Stimulated activated CD8-positive, alpha-beta memory T cell treated with anti-CD3 and anti-CD28 coated beads, Interleukin-12 subunit alpha, Interleukin-12 subunit beta, amount 100 ng/mL, for 4 hours (primary cell): ENCODE measurements around the gene KPTN.

Experiments
- DNase-seq: peaks from one replicate; pipeline ENCODE4 v3.0.0-alpha.2; 2020; ENCODE audit warnings: low read depth

Gene KPTN

DNA sequence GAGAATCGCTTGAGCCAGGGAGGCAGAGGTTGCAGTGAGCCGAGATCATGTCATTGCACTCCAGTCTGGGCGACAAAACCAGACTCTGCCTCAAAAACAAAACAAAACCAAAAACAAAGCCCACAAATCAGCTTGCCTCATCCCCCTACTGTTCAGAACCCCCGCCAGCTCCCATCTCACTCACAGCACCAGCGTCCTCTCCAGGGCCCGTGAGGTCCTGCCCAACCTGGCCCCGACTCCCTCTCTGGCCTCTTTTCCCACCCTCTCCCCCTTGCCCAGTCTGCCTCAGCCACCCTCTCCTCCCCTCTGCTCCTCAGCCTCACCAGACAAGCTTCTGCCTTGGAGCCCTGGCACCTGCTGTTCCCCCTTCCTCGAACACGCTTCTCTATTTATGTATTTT is 16.1 kb downstream of the KPTN start:
- no peak for DNase-seq

DNA sequence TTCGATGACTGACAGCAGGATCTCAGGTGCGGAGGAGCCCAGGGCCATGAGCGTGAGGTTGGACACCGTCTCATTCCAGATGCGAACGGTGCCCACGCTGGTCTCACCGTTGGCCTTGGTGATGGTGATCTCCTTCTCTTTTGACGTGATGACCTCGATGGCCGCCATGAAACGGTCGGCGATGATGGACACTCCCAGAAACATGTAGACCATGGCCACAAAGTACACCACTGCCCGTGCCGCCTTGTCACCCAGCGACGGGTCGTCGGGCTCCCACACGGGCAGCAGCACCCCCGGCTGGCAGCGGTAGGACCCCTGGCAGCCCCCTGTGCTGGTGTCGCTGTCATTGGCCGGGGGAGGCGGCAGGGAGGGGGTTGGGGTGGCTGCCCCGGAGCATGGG is 18.1 kb downstream of the KPTN start:
- no peak for DNase-seq

DNA sequence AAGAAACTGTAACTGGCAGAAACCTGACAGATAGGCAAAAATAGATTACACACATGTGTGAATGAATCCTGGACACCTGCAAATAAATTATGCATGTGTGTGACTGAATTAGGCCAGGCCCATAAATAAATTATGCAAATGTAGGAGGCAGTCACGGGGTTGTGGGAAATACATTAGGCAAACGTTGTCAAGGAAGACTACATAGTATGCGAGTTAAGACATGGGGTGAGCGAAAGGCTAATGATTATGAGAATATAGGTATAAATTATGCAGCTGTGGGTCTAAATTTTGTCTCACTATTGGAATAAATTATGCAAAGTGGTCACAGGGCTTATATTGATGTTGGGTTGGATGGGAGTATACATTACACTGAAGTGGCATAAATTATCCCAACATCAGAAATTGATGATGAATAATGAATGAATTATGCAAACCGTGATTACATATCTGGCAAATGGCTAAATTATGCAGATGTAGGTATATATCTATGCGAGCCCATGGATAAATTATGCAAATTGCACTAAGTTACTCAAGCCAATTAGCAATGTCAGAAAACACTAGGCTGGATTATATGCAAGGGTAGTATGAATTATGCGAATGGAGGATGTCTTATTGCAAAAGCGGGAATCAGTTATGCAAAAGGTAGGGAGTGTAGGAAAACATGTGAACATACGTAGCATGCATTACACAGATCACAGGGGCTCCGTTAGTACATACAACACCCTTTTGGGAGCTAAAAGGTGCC is 19.2 kb downstream of the KPTN start:
- no peak for DNase-seq

DNA sequence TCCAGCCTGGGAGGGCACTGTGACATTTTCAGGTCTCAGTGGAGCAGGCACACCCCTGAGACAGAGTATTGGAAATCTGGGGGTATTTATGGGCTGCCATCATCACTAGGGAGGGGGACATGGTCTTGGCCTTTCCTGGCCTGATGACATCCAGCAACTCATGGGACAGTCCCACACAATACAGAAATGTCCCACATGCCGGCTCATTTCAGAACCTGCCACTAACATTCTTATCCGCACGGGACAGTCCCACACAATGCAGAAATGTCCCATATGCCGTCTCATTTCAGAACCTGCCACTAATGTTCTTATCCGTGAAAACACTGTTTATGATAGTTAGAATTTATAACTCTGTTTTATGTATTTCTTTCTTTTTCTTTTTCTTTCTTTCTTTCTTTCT is 22.1 kb downstream of the KPTN start:
- DNase-seq: no peak

DNA sequence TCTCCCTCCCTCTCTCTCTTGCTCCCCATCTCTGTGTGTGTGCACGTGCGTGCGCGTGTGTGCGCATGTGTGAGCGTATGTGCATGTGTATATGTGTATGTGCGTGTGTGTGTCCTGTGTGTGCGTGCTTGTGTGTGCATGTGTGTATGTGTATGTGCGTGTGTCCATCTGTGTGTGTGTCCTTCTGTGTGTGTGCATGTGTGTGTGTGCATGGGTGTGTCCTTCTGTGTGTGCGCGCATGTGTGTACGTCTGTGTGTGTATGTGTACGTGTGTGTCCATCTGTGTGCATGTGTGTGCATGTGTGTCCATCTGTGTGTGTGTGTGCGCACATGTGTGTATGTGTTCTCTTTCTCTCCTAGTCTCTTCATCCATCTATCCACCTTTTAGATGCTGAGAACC is 24.5 kb downstream of the KPTN start:
- no peak for DNase-seq

DNA sequence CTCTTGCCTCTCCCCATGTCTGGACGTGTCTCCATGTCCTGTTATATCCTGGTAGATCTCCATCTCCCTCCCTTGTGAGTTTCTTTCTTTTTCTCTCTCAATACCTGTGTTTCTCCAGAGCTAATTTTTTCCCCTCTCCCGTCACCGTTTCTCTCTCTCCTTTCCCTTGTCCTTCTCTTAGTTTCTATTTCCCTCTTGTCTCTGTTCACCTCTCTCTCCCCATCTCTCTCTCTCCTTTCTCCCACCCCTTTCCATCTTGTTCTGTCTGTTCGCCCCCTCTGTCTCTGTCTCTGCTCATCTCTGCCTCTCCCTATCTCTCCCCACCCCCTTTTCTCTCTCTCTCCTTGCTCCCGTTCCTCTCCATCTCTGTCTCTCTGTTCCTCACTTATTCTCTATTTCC is 25.3 kb downstream of the KPTN start:
- no peak for DNase-seq

DNA sequence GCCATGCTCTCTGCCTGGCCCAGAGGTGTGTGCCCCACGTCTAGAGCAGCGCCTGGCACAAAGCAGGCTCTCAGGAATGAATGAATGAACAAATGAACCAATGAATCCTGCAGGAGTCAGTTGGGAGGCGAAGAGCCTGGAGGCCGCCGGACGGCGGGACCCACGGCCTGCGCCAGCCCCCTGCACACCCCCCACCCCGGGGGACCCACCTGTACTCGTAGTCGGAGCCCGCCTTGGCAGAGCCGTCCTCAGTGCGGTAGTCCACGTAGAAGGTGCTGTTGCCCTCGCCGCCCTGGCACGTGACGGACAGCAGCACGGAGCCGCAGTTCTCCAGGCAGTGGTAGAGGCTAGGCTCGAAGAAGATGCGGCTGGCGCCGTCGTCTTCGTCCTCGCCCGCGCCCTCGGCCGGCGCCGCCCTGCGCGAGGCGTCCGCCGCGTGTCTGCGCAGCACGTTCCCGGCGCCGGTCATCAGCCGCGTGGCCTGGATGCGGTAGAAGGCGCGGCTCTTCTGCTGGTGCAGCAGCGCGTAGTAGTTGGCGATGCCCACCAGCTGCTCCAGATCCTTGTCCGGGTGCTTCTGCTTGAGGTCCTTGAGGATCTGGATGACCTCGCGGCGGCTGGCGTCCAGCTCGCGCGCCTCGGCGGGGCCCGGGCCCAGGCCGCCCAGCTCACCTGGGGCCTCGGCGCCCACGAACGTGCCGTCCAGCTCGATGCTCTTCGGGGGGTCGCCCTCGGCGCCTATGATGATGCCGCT is 27.1 kb downstream of the KPTN start:
- DNase-seq: no peak

DNA sequence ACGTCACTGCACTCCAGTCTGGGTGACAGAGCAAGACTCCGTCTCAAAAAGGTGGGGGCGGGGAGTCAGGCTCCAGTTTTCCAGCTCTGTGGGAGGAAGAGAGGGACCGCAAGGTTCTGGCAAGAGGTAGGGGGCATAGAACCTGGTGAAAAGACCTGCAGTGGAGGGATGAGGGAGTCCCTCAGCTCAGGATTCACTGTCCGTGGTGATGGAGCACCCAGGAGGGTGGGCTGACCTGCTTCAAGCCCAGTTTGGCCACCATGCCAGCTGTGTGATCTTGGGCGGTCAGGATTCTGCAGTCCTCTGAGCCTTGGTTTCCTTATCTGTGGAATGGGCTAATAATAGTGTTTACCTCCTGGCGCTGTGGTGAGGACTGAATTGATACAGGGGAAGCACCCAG is 33.5 kb downstream of the KPTN start:
- no peak for DNase-seq

DNA sequence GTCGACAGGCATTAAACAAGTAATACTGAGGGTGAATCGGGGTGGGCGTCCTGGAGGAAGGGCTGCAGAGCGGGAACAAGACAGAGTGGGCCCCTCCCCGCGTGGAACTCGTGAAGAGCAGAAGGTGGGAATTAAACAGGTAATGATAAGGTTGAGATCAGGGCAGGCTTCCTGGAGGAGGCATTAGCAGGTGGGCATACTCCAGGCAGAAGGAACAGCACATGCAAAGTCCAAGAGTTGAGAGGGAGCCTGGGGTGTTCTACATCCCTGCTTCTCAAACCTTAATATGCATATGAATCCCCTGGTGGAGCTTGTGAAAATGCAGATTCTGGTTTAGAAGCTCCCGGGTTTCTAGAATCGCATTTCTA is 35.7 kb downstream of the KPTN start:
- DNase-seq: no peak

DNA sequence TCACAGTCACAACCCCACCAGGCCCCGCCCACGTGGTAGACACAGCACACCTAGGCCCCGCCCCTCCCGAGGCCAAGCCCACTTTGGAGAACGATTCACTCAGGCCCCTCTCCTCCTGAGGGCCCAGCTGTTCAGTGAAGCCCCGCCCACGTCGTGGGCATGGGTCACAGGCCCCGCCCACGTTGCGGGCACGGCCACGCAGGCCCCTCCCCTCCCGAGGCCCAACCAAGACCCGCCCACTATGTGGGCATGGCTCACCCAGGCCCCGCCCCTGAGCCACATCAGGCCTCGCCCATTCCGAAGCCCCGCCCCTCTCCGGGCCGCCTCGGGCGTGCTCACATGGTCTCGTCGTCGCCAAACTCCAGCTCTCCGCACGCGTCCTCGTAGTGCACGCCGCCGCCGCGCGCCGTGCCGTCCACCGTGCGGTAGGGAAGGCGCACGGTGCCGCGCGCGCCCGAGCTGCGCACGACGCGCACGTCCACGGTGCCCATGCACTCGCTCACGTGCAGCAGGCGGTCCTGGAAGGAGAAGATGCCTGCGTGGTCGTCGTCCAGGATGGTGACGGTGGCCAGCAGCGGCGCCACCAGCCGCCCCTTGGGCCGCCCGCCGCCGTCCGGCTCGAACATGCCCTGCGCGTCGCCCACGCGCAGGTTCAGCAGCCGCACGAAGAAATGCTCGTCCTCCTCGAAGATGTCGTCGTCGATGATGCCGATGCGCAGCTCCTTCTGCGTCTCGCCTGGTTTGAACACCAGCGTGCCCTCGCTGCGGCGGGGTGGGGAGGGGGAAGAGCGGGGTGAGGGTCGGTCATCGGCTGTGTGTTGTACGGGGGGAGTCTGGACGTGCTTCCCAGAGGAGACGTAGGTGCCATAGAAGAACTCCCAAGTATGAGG is 36.3 kb downstream of the KPTN start:
- no peak for DNase-seq

DNA sequence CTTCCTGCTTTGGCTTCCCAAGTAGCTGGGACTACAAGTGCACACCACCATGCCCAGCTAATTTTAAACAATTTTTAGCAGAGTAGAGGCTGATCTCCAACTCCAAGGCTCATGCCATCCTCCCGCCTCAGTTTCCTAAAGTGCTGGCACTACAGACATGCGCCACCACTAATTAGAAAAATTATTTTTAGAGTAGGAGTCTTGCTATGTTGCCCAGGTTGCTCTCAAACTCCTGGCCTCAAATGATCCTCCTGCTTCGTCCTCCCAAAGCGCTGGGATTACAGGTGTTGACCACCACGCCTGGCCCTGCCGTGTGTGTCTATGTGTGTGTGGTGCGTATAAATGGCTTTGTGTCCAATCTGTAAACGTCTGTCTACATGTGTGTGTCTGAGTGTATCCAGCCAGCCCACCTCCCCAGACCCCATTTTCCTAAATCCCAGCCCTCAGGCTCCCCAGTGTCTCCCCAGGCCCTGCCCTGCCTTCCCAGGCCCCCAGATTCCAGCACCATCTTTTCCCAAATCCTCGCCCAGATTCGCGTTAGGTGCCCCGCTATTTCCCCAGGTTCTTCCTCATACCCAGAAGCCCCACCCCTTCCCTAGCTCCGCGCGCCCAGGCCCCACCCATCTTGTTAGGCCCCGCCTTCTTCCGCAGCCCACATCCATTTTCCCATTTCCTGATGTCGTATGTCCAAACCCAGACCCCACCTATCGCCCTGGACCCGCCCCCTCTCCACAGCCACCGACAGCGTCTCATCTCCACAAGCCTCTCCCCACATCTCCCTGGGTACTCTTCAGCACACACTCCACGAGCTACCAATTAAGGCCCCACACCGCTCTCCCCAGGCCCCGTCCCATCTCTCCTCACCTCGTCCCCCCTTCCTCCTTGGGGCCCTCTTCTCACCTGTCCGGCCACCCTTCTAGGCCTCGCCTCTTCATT is 37.2 kb downstream of the KPTN start:
- DNase-seq: no peak

DNA sequence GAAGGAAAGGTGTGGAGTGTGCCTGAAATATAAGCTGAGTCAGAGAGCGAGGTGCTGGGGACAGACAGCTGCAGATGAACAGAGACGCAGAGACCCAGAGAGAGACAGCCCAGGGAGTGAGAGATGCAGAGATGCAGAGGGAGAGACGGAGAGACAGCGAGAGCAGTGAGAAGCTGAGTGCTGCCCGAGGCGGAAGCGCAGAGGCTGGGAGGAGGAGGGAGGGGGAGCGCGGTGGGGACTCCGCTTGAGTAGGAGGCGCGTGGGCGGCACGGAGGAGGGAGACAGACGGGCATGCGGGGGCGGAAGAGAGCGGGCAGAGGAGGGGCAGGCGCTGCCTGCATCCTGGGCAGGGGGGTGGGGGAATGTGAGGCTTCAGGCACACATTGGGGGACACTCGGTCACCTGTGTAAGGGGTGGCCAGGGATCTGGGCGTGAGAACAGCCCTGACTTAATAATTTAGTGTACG is 38.0 kb downstream of the KPTN start:
- peak; percentile 62 for DNase-seq

DNA sequence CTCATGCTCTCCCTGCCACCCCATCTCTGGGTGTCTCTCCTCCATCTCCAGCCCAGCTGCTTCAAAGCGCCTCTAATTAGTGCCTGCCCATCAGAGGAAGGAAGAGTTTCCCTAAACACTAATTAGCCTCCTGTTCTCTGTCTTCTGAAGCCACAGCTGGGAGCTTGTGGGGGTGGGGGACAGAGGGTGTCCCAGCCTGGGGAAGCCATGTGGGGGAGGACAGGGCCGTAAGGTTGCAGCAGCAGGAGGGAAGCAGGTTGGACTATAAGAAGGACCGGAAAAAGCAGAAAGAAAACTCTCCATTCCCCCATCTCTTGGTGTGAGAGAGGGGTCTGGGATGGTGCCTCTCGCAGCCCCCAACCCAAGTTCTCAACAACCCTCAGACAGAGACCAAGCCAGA is 38.5 kb downstream of the KPTN start:
- no peak for DNase-seq

DNA sequence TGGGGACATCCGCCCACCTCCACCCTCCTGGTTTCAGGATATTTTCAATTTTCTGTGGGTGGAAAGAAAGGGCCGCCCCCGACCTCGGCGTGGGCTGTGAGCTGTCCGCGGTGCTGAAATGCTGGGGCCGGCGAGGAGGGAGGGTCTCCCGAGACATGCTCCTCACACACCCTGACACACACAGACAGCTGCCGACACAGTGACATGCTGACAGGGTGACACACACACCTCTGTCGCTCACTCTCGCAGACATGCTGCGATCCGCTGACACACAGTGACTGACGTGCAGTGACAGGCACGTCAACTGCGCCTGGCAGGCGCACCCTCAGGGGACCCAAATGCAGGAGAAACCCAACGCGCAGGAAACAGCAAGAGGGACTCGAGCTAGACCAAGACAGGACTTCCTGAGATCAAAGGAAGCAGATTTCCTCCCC is 39.6 kb downstream of the KPTN start:
- no peak for DNase-seq

DNA sequence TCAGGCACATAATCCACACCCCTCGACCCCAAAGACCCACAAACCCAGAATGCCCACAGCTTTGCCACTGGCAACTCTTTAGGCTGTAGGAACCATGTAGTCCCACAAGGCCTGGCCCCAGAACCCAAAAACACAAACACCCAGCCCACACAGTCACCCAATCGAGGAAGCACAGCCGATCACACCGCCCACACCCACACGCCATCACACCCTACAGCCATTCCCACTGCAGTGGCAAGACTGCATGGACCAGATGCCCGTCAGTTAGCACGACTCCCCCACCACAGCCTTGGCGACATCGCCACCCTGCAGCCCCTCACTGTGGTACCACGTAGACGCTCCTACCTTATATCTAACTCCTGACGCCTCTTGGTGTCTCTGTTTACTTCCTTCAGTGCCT is 40.7 kb downstream of the KPTN start:
- no peak for DNase-seq

DNA sequence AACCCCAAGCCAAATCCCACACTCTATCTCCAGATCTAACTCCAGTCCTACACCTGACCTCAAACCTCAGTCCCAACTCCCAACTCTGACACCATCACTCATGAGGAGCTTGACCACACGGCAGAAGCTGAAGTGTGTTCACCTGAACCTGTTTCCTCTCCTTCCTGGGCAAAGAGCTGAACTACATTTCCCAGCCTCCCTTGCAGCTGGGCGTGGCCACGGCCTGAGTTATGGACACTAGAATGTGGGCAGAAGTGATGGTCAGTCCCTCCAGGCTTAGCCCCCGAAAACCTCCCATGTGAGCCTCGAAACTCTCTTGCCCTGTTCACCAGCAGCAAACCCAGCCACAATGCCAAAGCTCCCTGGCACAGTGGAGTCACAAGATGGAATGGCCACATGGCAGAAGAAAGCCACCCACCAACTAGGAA is 45.2 kb downstream of the KPTN start:
- no peak for DNase-seq

DNA sequence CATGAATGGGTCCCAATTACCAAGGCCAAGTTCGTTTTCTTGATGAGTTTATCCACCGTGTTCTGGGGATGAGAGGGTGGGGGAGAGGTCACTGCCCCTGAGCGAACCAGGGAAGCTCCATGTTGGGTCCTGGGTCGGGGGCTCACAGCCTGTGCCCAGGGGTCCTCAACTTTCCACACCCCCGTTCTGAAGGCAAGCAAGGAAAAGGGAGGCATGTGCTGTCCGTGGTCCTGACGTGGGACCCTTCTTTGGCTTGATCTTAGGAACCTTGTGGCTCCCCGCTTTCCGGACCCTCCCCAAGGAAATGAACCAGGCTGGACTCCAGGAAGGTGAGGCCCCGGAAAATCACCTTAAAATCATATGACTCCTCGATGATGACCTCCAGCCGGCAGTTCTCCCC is 46.5 kb downstream of the KPTN start:
- no peak for DNase-seq

DNA sequence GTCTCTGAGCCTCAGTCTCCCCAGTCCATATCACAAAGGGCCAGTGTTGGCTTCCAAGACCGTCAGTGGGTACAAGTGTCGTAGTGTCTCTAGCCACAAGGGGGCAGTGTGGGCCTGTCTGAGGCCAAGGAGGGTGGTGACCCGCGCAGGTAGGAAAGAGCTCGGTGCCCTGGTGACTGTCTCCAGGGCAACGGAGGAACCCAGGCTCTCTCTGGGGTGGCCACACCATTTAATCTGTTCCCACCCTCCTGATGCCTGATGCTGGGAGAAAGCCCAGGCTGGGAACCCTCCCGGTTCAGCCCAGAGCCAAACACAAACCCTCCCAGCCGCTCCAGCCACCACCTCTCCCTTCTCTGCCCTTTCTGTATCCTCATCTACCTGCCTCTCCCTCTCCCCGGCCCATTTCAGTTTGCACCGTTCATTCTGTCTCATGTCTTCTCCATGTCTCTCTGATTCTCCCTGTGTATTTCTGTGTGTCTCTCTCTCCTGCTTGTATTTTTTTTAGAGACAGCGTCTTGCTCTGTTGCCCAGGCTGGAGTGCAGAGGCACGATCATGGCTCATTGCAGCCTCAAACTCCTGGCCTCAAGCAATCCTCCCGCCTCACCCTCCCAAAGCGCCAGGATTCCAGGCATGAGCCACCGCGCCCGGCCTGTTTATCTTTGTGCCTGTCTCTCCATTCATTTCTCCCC is 47.2 kb downstream of the KPTN start:
- peak; percentile 63 for DNase-seq

DNA sequence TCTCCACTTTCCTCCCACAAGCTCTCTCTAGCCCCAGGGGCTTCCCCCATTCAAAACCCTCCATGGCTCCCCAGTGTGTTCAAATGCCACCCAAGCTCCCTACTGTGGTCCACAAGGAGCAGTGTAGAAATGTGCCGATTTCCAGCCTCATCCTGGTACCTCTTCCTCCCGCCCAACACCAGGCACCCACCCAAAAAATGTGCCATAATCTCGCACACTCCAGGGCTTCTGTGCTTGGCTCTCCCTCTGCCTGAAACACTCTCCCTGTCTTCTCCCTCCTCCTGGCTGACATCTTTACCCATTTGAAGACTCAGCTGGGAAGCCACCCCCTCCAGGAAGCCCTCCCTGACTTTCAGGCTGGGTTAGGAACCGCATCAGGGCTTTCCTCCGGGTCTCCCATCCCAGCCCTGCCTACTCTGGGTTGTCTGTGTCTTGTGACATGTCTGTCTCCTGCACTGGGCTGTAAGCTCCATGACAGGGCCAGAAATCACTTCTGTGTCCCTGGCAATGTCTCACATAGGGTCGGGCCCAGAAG is 48.1 kb downstream of the KPTN start:
- no peak for DNase-seq

DNA sequence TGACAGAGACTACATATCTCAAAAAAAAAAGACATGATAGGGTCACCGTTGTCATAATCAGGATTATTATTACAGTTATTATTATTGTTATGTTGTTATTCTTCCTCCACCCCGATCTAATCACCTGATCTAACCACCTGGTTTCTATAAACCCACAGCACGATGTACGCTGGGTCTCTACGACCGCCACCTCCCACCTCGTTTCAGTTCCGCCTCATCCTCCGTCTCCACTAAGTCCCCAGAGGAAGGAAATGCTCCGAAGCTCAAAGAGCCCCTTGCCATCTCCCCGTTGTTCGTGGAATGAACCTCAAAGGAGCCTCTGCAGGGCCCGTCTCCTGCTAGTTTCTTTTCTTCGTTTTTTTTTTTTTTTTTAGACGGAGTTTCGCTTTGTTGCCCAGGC is 48.8 kb downstream of the KPTN start:
- DNase-seq: no peak

DNA sequence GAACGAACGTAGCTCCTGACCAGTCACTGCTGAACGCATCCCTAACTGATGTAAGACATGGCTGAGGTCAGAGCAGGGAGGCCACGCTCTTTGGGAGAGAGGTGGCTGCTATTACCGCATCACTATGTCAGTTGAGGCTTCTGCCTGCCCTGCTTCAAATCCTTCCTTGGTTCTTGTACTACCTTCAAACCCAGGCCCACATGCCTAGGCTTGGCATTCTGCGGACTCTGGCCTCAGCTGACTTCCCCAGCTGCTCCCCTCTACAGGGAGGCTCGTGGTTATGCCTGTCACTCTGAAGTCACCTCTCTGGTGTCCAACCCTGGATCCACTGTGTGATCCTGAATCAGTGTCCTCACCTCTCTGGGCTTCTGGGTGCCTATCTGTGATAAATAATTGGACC is 49.9 kb downstream of the KPTN start:
- DNase-seq: no peak
